ENCODE data around the gene HK1. TPM values are rescaled to one million over a fixed set of nuclear protein-coding genes. Genes with fewer than 3 reads are reported as not detected.

HK1 gene
- total RNA-seq, 1 experiment from 2014 or later, result 219 TPM

DNA sequence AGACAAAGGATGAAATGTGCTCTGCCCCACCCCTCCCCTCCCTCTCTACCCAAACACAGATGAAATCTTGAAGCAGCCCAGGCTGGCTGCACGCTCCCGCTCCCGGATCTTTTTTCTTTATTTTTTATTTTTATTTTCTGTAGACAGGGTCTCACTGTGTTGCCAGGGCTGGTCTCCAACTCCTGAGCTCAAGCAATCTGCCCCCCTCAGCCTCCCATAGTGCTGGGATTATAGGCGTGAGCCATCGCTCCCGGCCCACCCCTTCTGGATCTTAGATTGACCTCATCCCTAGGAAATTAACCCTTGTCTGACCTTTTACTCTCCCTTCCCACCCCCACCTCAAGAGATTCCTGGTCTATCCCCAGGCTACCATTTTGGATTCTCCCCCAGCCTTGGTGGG is 124.1 kb downstream of the HK1 start:
- ChIA-PET POLR2A (no interaction called here), CTCF (interaction anchor here (1.0 to 2.2 kb wide), 2 partner anchors 10 to 235 kb away, joined by 4 to 8 read pairs; no protein-coding TSS in a partner anchor)
- no peaks in the 10 kb centered on the region for H3K27me3 Mint-ChIP-seq (ENCODE audit: low read depth)
- peaks cover 29% of the 10 kb centered on the region for H3K4me1 Mint-ChIP-seq
- DNase-seq (ENCODE audit: low spot score) (no peak), ATAC-seq (no peak)
- H3K4me3 Mint-ChIP-seq, result no peak overlapping the region
- H3K36me3 Mint-ChIP-seq, result peaks cover 58% of the 10 kb centered on the region
- H3K9me3 Mint-ChIP-seq, result no peaks in the 10 kb centered on the region
- H3K27ac Mint-ChIP-seq, result no peak overlapping the region
- TF ChIP-seq ZBTB21 (CRISPR knock-in tag; IDR thresholded peaks at IDR 0.05; ENCODE audit: borderline replicate concordance) (no peak), SMAD3 (CRISPR knock-in tag; IDR thresholded peaks at IDR 0.05; ENCODE audit: borderline replicate concordance) (no peak)

DNA sequence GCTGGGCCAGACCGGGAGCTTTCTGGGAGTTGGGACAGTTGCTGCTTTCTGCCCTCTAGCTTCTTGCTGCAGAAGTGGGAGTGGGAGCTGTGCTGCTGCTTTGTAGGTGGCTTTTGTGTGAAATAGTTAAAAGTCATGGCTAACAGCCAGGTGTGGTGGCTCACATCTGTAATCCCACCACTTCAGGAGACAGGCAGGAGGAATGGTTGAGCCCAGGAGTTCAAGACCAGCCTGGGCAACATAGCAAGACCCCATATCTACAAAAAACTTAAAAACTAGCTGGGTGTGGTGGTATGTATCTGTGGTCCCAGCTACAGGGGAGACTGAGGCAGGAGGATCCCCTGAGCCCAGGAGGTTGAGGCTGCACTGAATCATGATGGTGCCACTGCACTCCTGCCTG is 124.8 kb downstream of the HK1 start:
- ATAC-seq (no peak), DNase-seq (ENCODE audit: low spot score) (no peak)
- peaks cover 54% of the 10 kb centered on the region for H3K36me3 Mint-ChIP-seq
- TF ChIP-seq ZNF121 (CRISPR knock-in tag; IDR thresholded peaks at IDR 0.05), result peak; percentile 86
- TF ChIP-seq, protein P1, sequence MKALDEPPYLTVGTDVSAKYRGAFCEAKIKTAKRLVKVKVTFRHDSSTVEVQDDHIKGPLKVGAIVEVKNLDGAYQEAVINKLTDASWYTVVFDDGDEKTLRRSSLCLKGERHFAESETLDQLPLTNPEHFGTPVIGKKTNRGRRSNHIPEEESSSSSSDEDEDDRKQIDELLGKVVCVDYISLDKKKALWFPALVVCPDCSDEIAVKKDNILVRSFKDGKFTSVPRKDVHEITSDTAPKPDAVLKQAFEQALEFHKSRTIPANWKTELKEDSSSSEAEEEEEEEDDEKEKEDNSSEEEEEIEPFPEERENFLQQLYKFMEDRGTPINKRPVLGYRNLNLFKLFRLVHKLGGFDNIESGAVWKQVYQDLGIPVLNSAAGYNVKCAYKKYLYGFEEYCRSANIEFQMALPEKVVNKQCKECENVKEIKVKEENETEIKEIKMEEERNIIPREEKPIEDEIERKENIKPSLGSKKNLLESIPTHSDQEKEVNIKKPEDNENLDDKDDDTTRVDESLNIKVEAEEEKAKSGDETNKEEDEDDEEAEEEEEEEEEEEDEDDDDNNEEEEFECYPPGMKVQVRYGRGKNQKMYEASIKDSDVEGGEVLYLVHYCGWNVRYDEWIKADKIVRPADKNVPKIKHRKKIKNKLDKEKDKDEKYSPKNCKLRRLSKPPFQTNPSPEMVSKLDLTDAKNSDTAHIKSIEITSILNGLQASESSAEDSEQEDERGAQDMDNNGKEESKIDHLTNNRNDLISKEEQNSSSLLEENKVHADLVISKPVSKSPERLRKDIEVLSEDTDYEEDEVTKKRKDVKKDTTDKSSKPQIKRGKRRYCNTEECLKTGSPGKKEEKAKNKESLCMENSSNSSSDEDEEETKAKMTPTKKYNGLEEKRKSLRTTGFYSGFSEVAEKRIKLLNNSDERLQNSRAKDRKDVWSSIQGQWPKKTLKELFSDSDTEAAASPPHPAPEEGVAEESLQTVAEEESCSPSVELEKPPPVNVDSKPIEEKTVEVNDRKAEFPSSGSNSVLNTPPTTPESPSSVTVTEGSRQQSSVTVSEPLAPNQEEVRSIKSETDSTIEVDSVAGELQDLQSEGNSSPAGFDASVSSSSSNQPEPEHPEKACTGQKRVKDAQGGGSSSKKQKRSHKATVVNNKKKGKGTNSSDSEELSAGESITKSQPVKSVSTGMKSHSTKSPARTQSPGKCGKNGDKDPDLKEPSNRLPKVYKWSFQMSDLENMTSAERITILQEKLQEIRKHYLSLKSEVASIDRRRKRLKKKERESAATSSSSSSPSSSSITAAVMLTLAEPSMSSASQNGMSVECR (CRISPR knock-in tag; IDR thresholded peaks at IDR 0.05; ENCODE audit: borderline replicate concordance), result no peak
- CTCF ChIA-PET, result interaction anchor here (1.0 to 2.2 kb wide), 3 partner anchors 11 to 234 kb away, joined by 4 to 8 read pairs (median 4); no protein-coding TSS in a partner anchor
- H3K9me3 Mint-ChIP-seq, result no peaks in the 10 kb centered on the region
- no peaks in the 10 kb centered on the region for H3K27me3 Mint-ChIP-seq (ENCODE audit: low read depth)
- POLR2A ChIA-PET, result no interaction called here
- H3K27ac Mint-ChIP-seq, result no peak overlapping the region
- no peak overlapping the region for H3K4me3 Mint-ChIP-seq
- peaks cover 35% of the 10 kb centered on the region for H3K4me1 Mint-ChIP-seq

DNA sequence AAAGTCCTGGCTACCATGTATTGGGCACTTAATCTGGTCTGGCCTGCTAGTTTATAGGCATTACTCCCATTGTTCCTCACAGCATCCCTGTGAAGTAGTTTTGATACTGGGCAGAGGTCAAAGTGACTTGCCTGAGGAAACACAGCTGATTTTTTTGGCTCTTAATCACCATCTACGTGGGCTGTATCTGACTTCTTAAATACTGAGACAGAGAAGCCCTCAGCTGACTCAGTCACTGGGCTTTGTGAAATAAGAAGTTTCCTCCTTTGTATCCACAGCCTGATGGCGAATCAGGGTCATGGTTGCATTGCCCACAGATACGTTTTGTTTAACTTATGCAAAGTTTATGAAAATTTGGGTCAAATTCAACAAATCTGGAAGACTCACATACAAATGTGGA is 125.2 kb downstream of the HK1 start:
- Mint-ChIP-seq H3K36me3 (peaks cover 50% of the 10 kb centered on the region), H3K4me1 (peaks cover 40% of the 10 kb centered on the region), H3K27ac (no peak overlapping the region), H3K9me3 (no peaks in the 10 kb centered on the region), H3K4me3 (no peak overlapping the region), H3K27me3 (ENCODE audit: low read depth) (peaks cover 2% of the 10 kb centered on the region; the same call in 1 of the 2 replicates)
- POLR2A ChIA-PET, result no interaction called here
- CTCF ChIA-PET, result interaction anchor here (0.6 to 2.2 kb wide), 4 partner anchors 11 to 233 kb away, joined by 3 to 8 read pairs (median 4); no protein-coding TSS in a partner anchor
- DNase-seq (ENCODE audit: low spot score), result no peak
- TF ChIP-seq RELA (CRISPR knock-in tag; IDR thresholded peaks at IDR 0.05; ENCODE audit: borderline replicate concordance), result no peak
- TF ChIP-seq, protein P2, sequence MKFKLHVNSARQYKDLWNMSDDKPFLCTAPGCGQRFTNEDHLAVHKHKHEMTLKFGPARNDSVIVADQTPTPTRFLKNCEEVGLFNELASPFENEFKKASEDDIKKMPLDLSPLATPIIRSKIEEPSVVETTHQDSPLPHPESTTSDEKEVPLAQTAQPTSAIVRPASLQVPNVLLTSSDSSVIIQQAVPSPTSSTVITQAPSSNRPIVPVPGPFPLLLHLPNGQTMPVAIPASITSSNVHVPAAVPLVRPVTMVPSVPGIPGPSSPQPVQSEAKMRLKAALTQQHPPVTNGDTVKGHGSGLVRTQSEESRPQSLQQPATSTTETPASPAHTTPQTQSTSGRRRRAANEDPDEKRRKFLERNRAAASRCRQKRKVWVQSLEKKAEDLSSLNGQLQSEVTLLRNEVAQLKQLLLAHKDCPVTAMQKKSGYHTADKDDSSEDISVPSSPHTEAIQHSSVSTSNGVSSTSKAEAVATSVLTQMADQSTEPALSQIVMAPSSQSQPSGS (CRISPR knock-in tag; IDR thresholded peaks at IDR 0.05; ENCODE audit: borderline replicate concordance, low read depth), result no peak
- no peak for TF ChIP-seq NFYB (CRISPR knock-in tag; conservative IDR thresholded peaks at IDR 0.05; ENCODE audit: low read depth)
- no peak for TF ChIP-seq FOXP1 (CRISPR knock-in tag; IDR thresholded peaks at IDR 0.05; ENCODE audit: borderline replicate concordance)
- TF ChIP-seq, protein P3, sequence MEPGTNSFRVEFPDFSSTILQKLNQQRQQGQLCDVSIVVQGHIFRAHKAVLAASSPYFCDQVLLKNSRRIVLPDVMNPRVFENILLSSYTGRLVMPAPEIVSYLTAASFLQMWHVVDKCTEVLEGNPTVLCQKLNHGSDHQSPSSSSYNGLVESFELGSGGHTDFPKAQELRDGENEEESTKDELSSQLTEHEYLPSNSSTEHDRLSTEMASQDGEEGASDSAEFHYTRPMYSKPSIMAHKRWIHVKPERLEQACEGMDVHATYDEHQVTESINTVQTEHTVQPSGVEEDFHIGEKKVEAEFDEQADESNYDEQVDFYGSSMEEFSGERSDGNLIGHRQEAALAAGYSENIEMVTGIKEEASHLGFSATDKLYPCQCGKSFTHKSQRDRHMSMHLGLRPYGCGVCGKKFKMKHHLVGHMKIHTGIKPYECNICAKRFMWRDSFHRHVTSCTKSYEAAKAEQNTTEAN (CRISPR knock-in tag; IDR thresholded peaks at IDR 0.05), result no peak
- TF ChIP-seq, protein P4, sequence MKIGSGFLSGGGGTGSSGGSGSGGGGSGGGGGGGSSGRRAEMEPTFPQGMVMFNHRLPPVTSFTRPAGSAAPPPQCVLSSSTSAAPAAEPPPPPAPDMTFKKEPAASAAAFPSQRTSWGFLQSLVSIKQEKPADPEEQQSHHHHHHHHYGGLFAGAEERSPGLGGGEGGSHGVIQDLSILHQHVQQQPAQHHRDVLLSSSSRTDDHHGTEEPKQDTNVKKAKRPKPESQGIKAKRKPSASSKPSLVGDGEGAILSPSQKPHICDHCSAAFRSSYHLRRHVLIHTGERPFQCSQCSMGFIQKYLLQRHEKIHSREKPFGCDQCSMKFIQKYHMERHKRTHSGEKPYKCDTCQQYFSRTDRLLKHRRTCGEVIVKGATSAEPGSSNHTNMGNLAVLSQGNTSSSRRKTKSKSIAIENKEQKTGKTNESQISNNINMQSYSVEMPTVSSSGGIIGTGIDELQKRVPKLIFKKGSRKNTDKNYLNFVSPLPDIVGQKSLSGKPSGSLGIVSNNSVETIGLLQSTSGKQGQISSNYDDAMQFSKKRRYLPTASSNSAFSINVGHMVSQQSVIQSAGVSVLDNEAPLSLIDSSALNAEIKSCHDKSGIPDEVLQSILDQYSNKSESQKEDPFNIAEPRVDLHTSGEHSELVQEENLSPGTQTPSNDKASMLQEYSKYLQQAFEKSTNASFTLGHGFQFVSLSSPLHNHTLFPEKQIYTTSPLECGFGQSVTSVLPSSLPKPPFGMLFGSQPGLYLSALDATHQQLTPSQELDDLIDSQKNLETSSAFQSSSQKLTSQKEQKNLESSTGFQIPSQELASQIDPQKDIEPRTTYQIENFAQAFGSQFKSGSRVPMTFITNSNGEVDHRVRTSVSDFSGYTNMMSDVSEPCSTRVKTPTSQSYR (CRISPR knock-in tag; IDR thresholded peaks at IDR 0.05), result no peak
- ATAC-seq, result no peak
